Panc1 (cell line): ENCODE data around the gene ERN1. TPM values are rescaled to one million over a fixed set of nuclear protein-coding genes. Genes with fewer than 3 reads are reported as not detected.

Source experiments
- ATAC-seq: fragments of 200-7000 bp; cut with Tn5 transposase; 2 replicates; pipeline ENCODE4 v1.9.1; 2020; ENCODE audit warnings: mild to moderate bottlenecking, moderate library complexity
- BruUV-seq: library from RNA; stranded (reverse); fragments of 400-500 nt; replicated peaks from 2 replicates; lab custom pipeline; 2021; lab: Mats Ljungman, UMichigan
- CTCF ChIA-PET: fragments of 300-600 bp; sonication (Branson Sonifier 250); formaldehyde crosslinking; loops from one replicate; lab custom pipeline; 2022; ENCODE audit warnings: antibody characterized with exemption; lab: Charles Lee
- POLR2A ChIA-PET: fragments of 300-600 bp; sonication (Branson Sonifier 250); formaldehyde crosslinking; loops from one replicate; lab custom pipeline; 2022; ENCODE audit warnings: antibody characterized with exemption; lab: Charles Lee
- DNase-seq: peaks from one replicate; pipeline ENCODE4 v3.0.0-alpha.2; 2010; ENCODE audit warnings: low read depth, low spot score
- H3K27ac ChIP-seq: 2 replicates; pipeline ENCODE4 v1.5.1; 2011; ENCODE audit warnings: mild to moderate bottlenecking, low read length, inconsistent platforms
- H3K27me3 ChIP-seq: fragments of 200-500 bp; sonication (Bioruptor generic); 2 replicates; pipeline ENCODE4 v1.6.0; 2014; ENCODE audit warnings: low read length, inconsistent platforms; ENCODE audit not compliant: control insufficient read depth, insufficient read depth
- H3K36me3 ChIP-seq: fragments of 200-500 bp; sonication (Bioruptor generic); 2 replicates; pipeline ENCODE4 v1.5.1; 2014; ENCODE audit warnings: inconsistent platforms, mild to moderate bottlenecking, low read length, moderate library complexity; ENCODE audit not compliant: control insufficient read depth, insufficient read depth
- H3K4me1 ChIP-seq: 2 replicates; pipeline ENCODE4 v1.5.1; 2011; ENCODE audit warnings: inconsistent platforms, mild to moderate bottlenecking, low read length, moderate library complexity; ENCODE audit not compliant: control insufficient read depth, insufficient read depth
- H3K4me3 ChIP-seq, 2 experiments: 2 replicates each; pipeline ENCODE4 v1.5.1; 2011 to 2012; ENCODE audit warnings: low read depth in 2 of 2, low read length in 2 of 2, mild to moderate bottlenecking in 2 of 2, inconsistent platforms in 1 of 2, moderate library complexity in 1 of 2
- H3K9me3 ChIP-seq: fragments of 200-500 bp; sonication (Bioruptor generic); 2 replicates; pipeline ENCODE4 v1.5.1; 2014; ENCODE audit warnings: low read depth, mild to moderate bottlenecking, inconsistent platforms, low read length, moderate library complexity; ENCODE audit not compliant: control insufficient read depth, insufficient read depth
- CTCF ChIP-seq: fragments of 450-650 bp; IDR thresholded peaks from 2 replicates; pipeline ENCODE4 v1.5.1; 2017; ENCODE audit warnings: mild to moderate bottlenecking
- POLR2AphosphoS5 ChIP-seq: IDR thresholded peaks from 2 replicates; pipeline ENCODE4 v1.6.1; 2012; ENCODE audit warnings: mild to moderate bottlenecking, low read depth, low read length, moderate library complexity
- REST ChIP-seq, 2 experiments: IDR thresholded peaks; 2 replicates each; pipeline ENCODE4 v1.6.1; 2011 to 2012; ENCODE audit warnings: low read depth in 2 of 2, control low read depth in 1 of 2, low read length in 1 of 2, mild to moderate bottlenecking in 1 of 2, moderate library complexity in 1 of 2; ENCODE audit not compliant: insufficient read depth in 1 of 2
- SIN3A ChIP-seq: IDR thresholded peaks from 2 replicates; pipeline ENCODE4 v1.6.1; 2012; ENCODE audit warnings: low read depth, mild to moderate bottlenecking, low read length, moderate library complexity, borderline replicate concordance; ENCODE audit not compliant: insufficient read depth
- TCF7L2 ChIP-seq: IDR thresholded peaks from 2 replicates; pipeline ENCODE4 v1.6.1; 2011; ENCODE audit warnings: mild to moderate bottlenecking, low read depth, low read length, inconsistent platforms
- in situ Hi-C: cut with HindIII; loops from 2 replicates; pipeline ENCODE4 v1.10.0; 2016; ENCODE audit warnings: low sequenced_read_pairs, low pct_unique_long_range_greater_than_20kb
- intact Hi-C: fragments of 100-400 bp; cut with micrococcal nuclease; formaldehyde crosslinking; loops from one replicate; pipeline ENCODE4 v1.10.0; 2022; ENCODE audit not compliant: unreplicated experiment
- total RNA-seq: library from RNA; stranded (reverse); gene quantifications from one replicate; pipeline ENCODE4 v1.2.1, GENCODE V29; 2021; ENCODE audit not compliant: unreplicated experiment

Gene ERN1
- total RNA-seq, 1 experiment from 2014 or later = 12.1 TPM

- no TSS peak for BruUV-seq
Observed at GRCh38 chr17:64002658-64003525, 127.1 kb downstream of the ERN1 start.

More at GRCh38 chr17:64002658-64003525, 127.1 kb downstream of the ERN1 start:
- no peaks in the 10 kb centered on the region for H3K36me3 ChIP-seq
- no peaks in the 10 kb centered on the region for H3K4me1 ChIP-seq
- no peaks in the 10 kb centered on the region for H3K9me3 ChIP-seq
- in situ Hi-C loops = no loop called here
- ATAC-seq (no peak), DNase-seq (no peak)
- intact Hi-C loops = no loop called here
- no peak overlapping the region for H3K4me3 ChIP-seq
- ChIA-PET POLR2A (no interaction called here), CTCF (no interaction called here)
- no peak for TF ChIP-seq TCF7L2
- TF ChIP-seq CTCF = no peak
- TF ChIP-seq SIN3A = no peak
- no peak for TF ChIP-seq REST (IDR thresholded peaks at IDR 0.05; ENCODE audit: insufficient read depth in 1 of 2, low read depth in 2 of 2, low read length in 1 of 2)
- TF ChIP-seq POLR2AphosphoS5 = no peak
- no peaks in the 10 kb centered on the region for H3K27me3 ChIP-seq
- no peak overlapping the region for H3K27ac ChIP-seq
